T-cell (primary cell): ENCODE results near the gene FGD5. TPM values are rescaled to one million over a fixed set of nuclear protein-coding genes. Genes with fewer than 3 reads are reported as not detected.

Experiments used
- ATAC-seq, 4 experiments: fragments of 200-7000 bp in 3 of 4; fragments of 150-1000 bp in 1 of 4; cut with Tn5 transposase; replicated peaks in 1 of 4; 1 replicate in 3 of 4; 2 replicates in 1 of 4; pipeline ENCODE4 v1.10.0; 2021; ENCODE audit warnings: moderate library complexity in 3 of 4, mild to moderate bottlenecking in 2 of 4, moderate number of reproducible peaks in 1 of 4
- CTCF ChIA-PET, 2 donors: fragments of 300-600 bp; sonication (Branson Sonifier 250); formaldehyde crosslinking; loops; one replicate each; lab custom pipeline; 2022; ENCODE audit warnings: antibody characterized with exemption in 2 of 2; lab: Charles Lee
- POLR2A ChIA-PET, 2 donors: fragments of 300-600 bp; sonication (Branson Sonifier 250); formaldehyde crosslinking; loops; one replicate each; lab custom pipeline; 2022; ENCODE audit warnings: antibody characterized with exemption in 2 of 2; lab: Charles Lee
- DNase-seq, 35 experiments: peaks; one replicate each; pipeline versions ENCODE4 v3.0.0 to v3.0.0-alpha.2; 2013 to 2023
- H3K27ac ChIP-seq: one replicate; pipeline ENCODE4 v1.5.1; 2013; ENCODE audit warnings: low read length
- H3K27me3 ChIP-seq, 2 experiments: replicated peaks in 1 of 2; 1 replicate in 1 of 2; 2 replicates in 1 of 2; pipeline versions ENCODE4 v1.6.1 to v1.7.0; 2013; ENCODE audit warnings: low read length in 1 of 2, mixed read lengths in 1 of 2; ENCODE audit not compliant: control insufficient read depth in 2 of 2, insufficient read depth in 2 of 2; ENCODE audit errors: extremely low read depth in 1 of 2
- H3K36me3 ChIP-seq, 2 donors: 1 replicate in 1 of 2; 2 replicates in 1 of 2; pipeline versions ENCODE4 v1.6.1 to v1.7.0; 2013; ENCODE audit warnings: low read length in 1 of 2; ENCODE audit not compliant: control insufficient read depth in 2 of 2, insufficient read depth in 1 of 2; ENCODE audit errors: extremely low read depth in 1 of 2
- H3K4me1 ChIP-seq, 2 experiments: 1 replicate in 1 of 2; 2 replicates in 1 of 2; pipeline versions ENCODE4 v1.6.1 to v1.7.0; 2013; ENCODE audit warnings: low read length in 2 of 2, mixed read lengths in 1 of 2; ENCODE audit not compliant: insufficient read depth in 2 of 2, control insufficient read depth in 1 of 2; ENCODE audit errors: extremely low read depth in 1 of 2
- H3K4me3 ChIP-seq, 2 donors: 1 replicate in 1 of 2; 2 replicates in 1 of 2; pipeline versions ENCODE4 v1.5.1 to v1.7.0; 2013; ENCODE audit warnings: mild to moderate bottlenecking in 2 of 2, low read length in 1 of 2, moderate library complexity in 1 of 2; ENCODE audit not compliant: control insufficient read depth in 1 of 2; ENCODE audit errors: extremely low read depth in 1 of 2
- H3K9me3 ChIP-seq: 2 replicates; pipeline ENCODE4 v1.7.0; 2013
- H3K27ac Mint-ChIP-seq, 2 donors: one replicate each; pipeline ENCODE4 v1.8.0; 2020 to 2021; ENCODE audit warnings: mild to moderate bottlenecking in 2 of 2, mixed read lengths in 2 of 2
- H3K27me3 Mint-ChIP-seq, 2 donors: one replicate each; pipeline ENCODE4 v1.8.0; 2021 to 2022; ENCODE audit warnings: mixed read lengths in 2 of 2
- H3K36me3 Mint-ChIP-seq: one replicate; pipeline ENCODE4 v1.8.0; 2021; ENCODE audit warnings: mixed read lengths
- H3K4me1 Mint-ChIP-seq, 3 donors: one replicate each; pipeline ENCODE4 v1.8.0; 2020 to 2022; ENCODE audit warnings: mixed read lengths in 3 of 3, mild to moderate bottlenecking in 1 of 3
- H3K4me3 Mint-ChIP-seq, 3 donors: one replicate each; pipeline ENCODE4 v1.8.0; 2020 to 2022; ENCODE audit warnings: mild to moderate bottlenecking in 3 of 3, mixed read lengths in 3 of 3, moderate library complexity in 3 of 3
- H3K9me3 Mint-ChIP-seq, 3 donors: one replicate each; pipeline ENCODE4 v1.8.0; 2020 to 2022; ENCODE audit warnings: mixed read lengths in 3 of 3
- WGBS: methylation state at CpG from one replicate; pipeline ENCODE4 v1.1.5; 2013; ENCODE audit warnings: missing lambda C conversion rate; ENCODE audit not compliant: insufficient coverage; 5-methylcytosine and 5-hydroxymethylcytosine counted together
- total RNA-seq, 35 experiments: library from RNA in 6 of 35; stranded (reverse) in 6 of 35; fragments of 120-200 nt in 1 of 35; gene quantifications; one replicate each; pipeline versions ENCODE4 v1.2.1 to v1.2.4 and lab custom pipeline; 2013 to 2026

FGD5 gene
- total RNA-seq, 5 donors from 2014 or later (not counting 1 experiment from before 2014, with no cell fraction given), result 0.13 to 0.53 (median 0.32) TPM; not detected in 2

GRCh38 chr3:14920536-14920935 lies 101.8 kb downstream of the FGD5 start:
- Histone ChIP-seq H3K9me3 (no peaks in the 10 kb centered on the region), H3K4me1 (peaks cover 0 to 8% of the 10 kb centered on the region in 2 experiments), H3K27me3 (peaks cover 0 to 24% of the 10 kb centered on the region in 2 experiments), H3K4me3 (no peak overlapping the region), H3K36me3 (no peaks in the 10 kb centered on the region), H3K27ac (no peak overlapping the region)
- ChIA-PET CTCF (interaction anchor here (0.6 to 1.7 kb wide), 13 partner anchors 27 to 1024 kb away, joined by 3 to 12 read pairs (median 4); partner anchors contain the start of gene NR2C2 (in 1 of the 2)), POLR2A (interaction anchor here in 1 of 2 donors (0.6 kb wide), 1 partner anchor 59 kb away, joined by 3 read pairs; no protein-coding TSS in a partner anchor)
- no peak for DNase-seq
- Mint-ChIP-seq H3K4me1 (peaks cover 0 to 5% (median 3%) of the 10 kb centered on the region in 3 donors), H3K9me3 (no peaks in the 10 kb centered on the region), H3K27ac (no peak overlapping the region), H3K36me3 (no peaks in the 10 kb centered on the region), H3K27me3 (no peaks in the 10 kb centered on the region), H3K4me3 (no peak overlapping the region)
- no CpG with 5 or more reads among the region's 5 CpGs for WGBS
- peak in 1 of 4 experiments; percentile 11 for ATAC-seq

- Histone ChIP-seq H3K4me3 (no peak overlapping the region), H3K27ac (no peak overlapping the region), H3K36me3 (no peaks in the 10 kb centered on the region), H3K27me3 (peaks cover 0 to 24% of the 10 kb centered on the region in 2 experiments), H3K9me3 (no peaks in the 10 kb centered on the region), H3K4me1 (peaks cover 0 to 8% of the 10 kb centered on the region in 2 experiments)
- 26% methylated on average over 8 of the region's 10 CpGs for WGBS
- ATAC-seq (peak; percentile 93 to 94 (median 93)), DNase-seq (peak; percentile 56 to 89 (median 77))
- H3K9me3 Mint-ChIP-seq, result no peaks in the 10 kb centered on the region
- H3K27ac Mint-ChIP-seq, result no peak overlapping the region
- ChIA-PET CTCF (interaction anchor here (0.5 to 1.7 kb wide), 20 partner anchors 19 to 1025 kb away, joined by 3 to 12 read pairs (median 3); partner anchors contain the start of gene NR2C2 (in 1 of the 2)), POLR2A (interaction anchor here in 1 of 2 donors (0.6 kb wide), 1 partner anchor 58 kb away, joined by 3 read pairs; no protein-coding TSS in a partner anchor)
- H3K27me3 Mint-ChIP-seq, result no peaks in the 10 kb centered on the region
- no peaks in the 10 kb centered on the region for H3K36me3 Mint-ChIP-seq
- no peak overlapping the region for H3K4me3 Mint-ChIP-seq
- peaks cover 0 to 5% (median 3%) of the 10 kb centered on the region in 3 donors for H3K4me1 Mint-ChIP-seq
These were observed 102.4 kb downstream of the FGD5 start for GRCh38 chr3:14921034-14921616.

- POLR2A ChIA-PET, result interaction anchor here in 1 of 2 donors (1.0 kb wide), 1 partner anchor 10 kb away, joined by 4 read pairs; no protein-coding TSS in a partner anchor
- Mint-ChIP-seq H3K4me1 (peaks cover 0 to 5% (median 3%) of the 10 kb centered on the region in 3 donors), H3K27ac (no peak overlapping the region), H3K4me3 (no peak overlapping the region), H3K27me3 (no peaks in the 10 kb centered on the region), H3K9me3 (no peaks in the 10 kb centered on the region), H3K36me3 (no peaks in the 10 kb centered on the region)
- no peak for DNase-seq
- Histone ChIP-seq H3K36me3 (no peaks in the 10 kb centered on the region), H3K27me3 (peaks cover 0 to 22% of the 10 kb centered on the region in 2 experiments), H3K4me1 (peaks cover 0 to 8% of the 10 kb centered on the region in 2 experiments), H3K27ac (no peak overlapping the region), H3K9me3 (no peaks in the 10 kb centered on the region), H3K4me3 (no peak overlapping the region)
- 77% methylated on average over 12 of the region's 21 CpGs for WGBS
- CTCF ChIA-PET, result interaction anchor here (0.5 to 1.7 kb wide), 21 partner anchors 18 to 1605 kb away, joined by 3 to 12 read pairs (median 3); partner anchors contain the start of gene NR2C2 (in 1 of the 2)
- ATAC-seq, result no peak
These were observed 103.3 kb downstream of the FGD5 start for GRCh38 chr3:14921811-14922705.

GRCh38 chr3:14922863-14923262 lies 104.1 kb downstream of the FGD5 start:
- DNase-seq (no peak), ATAC-seq (no peak)
- no peaks in the 10 kb centered on the region for H3K36me3 ChIP-seq
- H3K27me3 ChIP-seq, result peaks cover 0 to 20% of the 10 kb centered on the region in 2 experiments
- H3K4me3 ChIP-seq, result no peak overlapping the region
- Mint-ChIP-seq H3K27me3 (no peaks in the 10 kb centered on the region), H3K9me3 (no peaks in the 10 kb centered on the region), H3K4me1 (peaks cover 0 to 5% (median 3%) of the 10 kb centered on the region in 3 donors), H3K27ac (no peak overlapping the region), H3K4me3 (no peak overlapping the region), H3K36me3 (no peaks in the 10 kb centered on the region)
- 94% methylated on average over 12 of the region's 13 CpGs for WGBS
- no peak overlapping the region for H3K27ac ChIP-seq
- CTCF ChIA-PET, result no interaction called here
- peaks cover 0 to 8% of the 10 kb centered on the region in 2 experiments for H3K4me1 ChIP-seq
- POLR2A ChIA-PET, result no interaction called here
- no peaks in the 10 kb centered on the region for H3K9me3 ChIP-seq

- Mint-ChIP-seq H3K27me3 (no peaks in the 10 kb centered on the region), H3K9me3 (no peaks in the 10 kb centered on the region), H3K4me3 (no peak overlapping the region), H3K27ac (no peak overlapping the region), H3K36me3 (no peaks in the 10 kb centered on the region), H3K4me1 (peaks cover 0 to 5% (median 3%) of the 10 kb centered on the region in 3 donors)
- Histone ChIP-seq H3K4me1 (peaks cover 0 to 8% of the 10 kb centered on the region in 2 experiments), H3K27me3 (peaks cover 0 to 17% of the 10 kb centered on the region in 2 experiments), H3K27ac (no peak overlapping the region), H3K36me3 (no peaks in the 10 kb centered on the region), H3K9me3 (no peaks in the 10 kb centered on the region), H3K4me3 (no peak overlapping the region)
- DNase-seq (no peak), ATAC-seq (no peak)
- ChIA-PET POLR2A (no interaction called here), CTCF (interaction anchor here in 1 of 2 donors (1.2 kb wide), 1 partner anchor 291 kb away, joined by 3 read pairs; no protein-coding TSS in a partner anchor)
- 82% methylated on average over 3 of the region's 6 CpGs for WGBS
These were observed 104.7 kb downstream of the FGD5 start for GRCh38 chr3:14923476-14923875.
